NCI-H748 (cell line): ENCODE data around the gene CRTC3.
"Not testable (repeated sequence)": the region's sequence is repeated elsewhere in the genome, so short reads cannot be mapped to it uniquely, and the experiment has no call there.

Experiments used
- DNase-seq: peaks from one replicate; lab custom pipeline; 2025; ENCODE audit not compliant: unreplicated experiment; lab: John Stamatoyannopoulos, UW

CRTC3 gene

DNA sequence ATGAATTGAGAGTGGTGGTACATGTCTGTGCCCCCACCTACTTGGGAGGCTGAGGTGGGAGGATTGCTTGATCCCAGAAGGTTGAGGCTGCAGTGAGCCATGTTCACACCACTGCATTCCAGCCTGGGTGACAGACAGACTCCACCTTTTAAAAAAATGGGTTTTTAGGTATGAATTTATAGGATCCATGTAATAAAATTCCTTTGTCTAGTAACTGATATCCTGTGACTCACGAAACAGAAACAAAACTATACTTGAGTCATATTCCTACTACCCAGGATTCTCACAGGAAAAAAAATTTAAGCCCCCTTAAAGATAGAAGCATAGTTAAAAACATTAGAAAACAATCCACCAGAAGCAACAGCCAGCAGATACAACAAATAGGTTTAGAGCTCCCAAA is 10.0 kb upstream of the CRTC3 start:
- DNase-seq, result no peak

DNA sequence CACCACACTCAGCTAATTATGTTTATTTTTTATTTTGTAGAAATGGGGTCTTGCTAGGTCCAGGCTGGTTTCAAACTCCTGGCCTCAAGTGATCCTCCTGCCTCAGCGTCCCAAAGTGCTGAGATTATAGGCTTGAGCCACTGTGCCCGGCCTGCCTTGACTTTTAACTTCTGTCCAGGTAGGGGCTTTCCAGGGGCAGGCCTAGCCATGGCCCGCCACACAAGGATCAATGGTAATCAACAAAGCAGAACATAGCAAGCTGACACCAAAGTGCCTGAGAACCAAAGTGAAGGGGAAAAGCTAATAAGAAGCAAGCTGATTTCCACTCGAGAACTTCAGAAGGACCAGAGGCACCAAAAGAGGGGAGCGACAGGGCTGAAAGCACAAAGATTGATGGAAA is 9.4 kb upstream of the CRTC3 start:
- no peak for DNase-seq

DNA sequence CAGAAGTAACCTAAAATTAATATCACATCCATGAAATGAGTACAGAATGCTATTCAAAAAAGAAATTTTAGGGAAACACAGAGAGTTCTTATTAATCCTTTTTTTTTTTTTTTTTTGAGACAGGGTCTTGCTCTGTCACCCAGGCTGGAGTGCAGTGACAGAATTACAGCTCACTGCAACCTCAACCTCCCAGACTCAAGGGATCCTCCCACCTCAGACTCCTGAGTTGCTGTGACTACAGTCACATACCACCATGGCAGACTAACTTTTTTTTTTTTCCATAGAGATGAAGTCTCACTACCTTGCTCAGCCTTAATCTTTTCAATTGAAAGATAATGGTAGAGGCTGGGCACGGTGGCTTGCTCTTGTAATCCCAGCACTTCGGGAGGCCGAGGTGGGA is 6.3 kb upstream of the CRTC3 start:
- DNase-seq, result no peak

DNA sequence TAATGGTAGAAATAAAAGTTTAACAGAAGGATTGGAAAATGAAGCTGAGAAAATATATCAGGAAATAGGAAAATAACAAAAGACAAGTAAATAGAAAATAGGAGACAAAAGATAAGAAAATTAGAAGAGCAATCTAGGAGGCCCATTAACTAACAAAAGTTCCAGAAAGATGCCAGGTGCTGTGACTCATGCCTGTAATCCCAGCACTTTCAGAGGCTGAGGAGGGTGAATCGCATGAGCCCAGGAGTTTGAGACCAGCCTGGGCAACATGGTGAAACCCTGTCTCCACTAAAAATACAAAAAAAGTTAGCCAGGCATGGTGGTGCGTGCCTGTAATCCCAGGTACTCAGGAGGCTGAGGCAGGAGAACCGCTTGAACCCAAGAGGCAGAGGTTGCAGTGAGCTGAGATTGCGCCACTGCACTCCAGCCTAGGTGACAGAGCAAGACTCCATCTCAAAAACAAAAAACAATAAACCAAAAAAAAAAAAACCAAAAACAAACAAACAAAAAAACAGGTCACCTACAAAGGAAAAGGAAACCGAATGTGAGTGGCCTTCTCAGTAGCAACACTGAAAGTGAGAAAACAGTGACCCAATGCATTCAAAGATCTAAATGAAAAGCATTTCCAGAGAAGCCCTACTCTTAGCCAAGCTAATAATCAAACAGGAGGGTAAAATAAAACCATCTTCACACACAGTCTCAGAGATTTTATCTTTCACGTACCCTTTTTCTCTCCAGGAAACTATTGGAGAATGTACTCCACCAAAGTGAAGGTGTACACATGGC is 5.5 kb upstream of the CRTC3 start:
- DNase-seq, result not testable (repeated sequence)

DNA sequence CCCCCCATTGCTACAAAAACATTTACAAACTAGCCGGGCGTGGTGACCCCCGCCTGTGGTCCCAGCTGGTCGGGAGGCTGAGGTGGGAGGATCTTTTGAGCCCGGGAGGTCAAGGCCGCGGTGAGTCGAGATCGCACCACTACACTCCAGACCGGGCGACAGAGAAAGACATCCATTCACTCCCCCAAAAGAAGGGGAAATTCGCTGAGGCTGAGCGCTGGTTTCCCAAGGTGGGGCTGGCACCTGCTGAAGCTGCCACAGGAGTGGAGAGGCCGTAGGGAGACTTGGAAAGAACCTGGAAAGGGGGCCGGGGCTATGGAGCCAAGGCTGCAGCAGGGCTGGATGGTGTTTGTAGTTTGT is 732 bp upstream of the CRTC3 start:
- no peak for DNase-seq

DNA sequence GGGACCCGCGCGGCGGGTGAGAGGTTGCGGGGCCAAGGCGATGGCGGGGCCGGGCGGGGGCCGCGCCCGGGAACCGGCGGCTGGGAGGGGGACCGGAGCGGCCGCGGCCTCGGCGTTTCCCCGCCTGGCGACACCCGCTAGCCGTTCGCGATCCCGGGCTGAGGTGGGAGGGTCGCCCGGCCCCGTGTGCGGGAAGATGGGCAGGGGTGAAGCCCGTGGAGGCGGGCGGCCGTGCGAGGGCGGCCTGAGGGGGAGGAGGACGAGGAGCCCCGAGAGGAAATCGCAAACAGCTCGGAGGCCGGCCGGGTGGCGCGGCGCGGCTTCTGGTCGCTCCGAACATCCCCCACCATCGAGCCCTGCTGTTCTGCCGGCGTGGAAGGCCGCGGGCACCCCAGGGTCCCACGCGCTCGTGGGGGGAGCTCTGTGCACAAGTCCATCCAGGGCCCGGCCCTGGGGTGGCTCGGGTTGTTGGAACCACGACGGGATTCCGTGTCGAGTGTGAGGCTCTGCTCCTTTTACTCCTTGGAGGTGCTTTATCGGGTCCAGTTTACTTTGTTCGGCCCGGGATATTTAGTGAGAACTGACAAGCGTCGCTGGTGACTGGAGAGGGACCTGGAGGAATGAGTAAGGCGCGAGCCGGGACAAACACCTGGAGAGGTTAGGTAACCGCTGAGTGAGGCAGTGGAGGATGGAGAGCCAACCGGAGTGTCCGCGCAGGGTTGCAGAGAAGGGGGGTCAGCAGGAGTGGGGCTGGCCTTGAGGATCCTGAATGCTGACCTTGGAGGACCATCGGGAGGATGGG is 728 bp downstream of the CRTC3 start:
- peak; percentile 38 for DNase-seq

DNA sequence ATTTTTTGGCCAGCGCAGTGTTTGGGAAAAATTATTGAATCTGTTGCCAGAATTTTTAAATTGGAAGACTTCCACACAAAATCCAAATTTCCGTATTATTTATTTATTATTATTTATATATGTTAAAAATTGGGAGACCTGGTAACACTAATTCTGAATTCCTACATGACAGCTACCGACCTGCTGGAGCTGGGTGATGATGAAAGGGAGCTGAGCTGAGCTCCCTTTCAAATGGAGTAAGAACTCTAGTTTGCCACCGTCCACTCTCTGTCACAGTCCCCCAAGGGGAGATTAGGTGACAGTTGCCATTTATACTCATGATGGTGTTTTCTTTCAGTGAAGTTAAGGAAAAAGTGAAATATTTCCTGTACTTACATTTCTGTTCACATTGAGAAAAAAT is 1.4 kb downstream of the CRTC3 start:
- DNase-seq, result no peak

DNA sequence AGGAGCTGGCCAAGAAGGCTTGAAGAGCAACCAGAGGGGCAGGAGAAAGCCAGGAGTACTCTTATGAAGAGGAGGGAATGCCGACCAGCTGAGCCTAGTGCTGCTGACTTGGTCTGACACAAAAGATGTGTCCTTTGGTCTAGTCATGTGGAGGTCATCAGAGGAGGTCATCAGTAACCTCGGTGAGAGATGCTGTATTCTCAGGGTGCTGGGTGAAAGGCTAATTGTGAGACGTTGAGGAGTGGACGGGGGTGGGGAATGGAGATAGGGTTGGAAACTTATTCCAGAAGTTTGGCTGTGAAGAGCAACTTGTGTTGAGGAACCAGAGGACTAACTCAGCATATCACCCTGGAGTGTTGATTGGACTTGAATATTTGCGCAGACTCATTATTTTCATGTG is 5.5 kb downstream of the CRTC3 start:
- DNase-seq, result no peak

DNA sequence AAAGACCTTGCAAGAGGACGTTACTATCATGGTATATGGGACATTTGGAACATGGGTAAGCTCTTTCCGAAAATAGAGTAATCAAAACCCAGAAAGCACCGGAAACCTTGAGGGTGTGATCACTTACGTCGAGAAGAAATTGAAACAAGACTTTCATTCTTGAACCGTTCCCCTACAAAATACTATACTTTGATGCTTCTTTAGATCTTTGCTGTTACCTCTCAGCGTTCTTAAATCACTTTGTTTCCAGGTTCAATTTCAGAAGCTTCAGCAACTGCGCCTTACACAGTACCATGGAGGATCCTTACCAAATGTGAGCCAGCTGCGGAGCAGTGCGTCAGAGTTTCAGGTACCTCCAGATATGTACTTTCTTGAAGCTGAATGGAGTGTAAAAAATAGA is 10.1 kb downstream of the CRTC3 start:
- no peak for DNase-seq

DNA sequence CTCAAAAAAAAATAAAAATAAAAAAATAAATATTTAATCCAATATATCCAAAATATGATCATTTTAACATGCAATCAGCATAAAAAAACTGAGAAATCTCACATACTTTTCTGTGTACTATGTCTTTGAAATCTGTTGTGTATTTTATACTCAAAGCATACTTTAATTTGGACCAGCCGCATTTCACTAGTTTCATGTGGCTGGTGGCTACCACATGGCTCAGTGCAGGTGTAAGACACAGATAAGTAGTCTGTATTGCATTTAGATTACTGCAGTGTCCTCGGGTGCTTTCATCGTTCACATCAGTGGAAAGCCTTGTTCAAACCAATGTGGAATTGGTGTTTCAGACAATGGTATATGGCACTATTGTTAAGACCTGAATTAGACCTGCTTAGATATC is 11.0 kb downstream of the CRTC3 start:
- DNase-seq, result no peak

DNA sequence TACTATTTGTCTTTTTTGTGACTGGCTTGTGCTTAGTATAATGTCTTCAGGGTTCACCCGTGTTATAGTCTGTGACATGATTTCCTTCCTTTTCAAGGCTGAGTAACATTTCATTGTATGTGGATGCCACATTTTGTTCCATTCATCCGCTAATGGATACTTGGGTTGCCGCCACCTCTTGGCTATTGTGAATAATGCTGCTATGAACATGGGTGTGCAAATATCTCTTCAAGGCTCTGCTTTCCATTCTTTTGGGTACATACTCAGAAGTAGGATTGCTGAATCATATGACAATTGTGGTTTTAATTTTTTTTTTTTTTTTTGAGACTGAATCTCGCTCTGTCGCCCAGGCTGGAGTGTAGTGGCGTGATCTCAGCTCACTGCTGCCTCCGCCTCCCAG is 15.4 kb downstream of the CRTC3 start:
- DNase-seq, result no peak

DNA sequence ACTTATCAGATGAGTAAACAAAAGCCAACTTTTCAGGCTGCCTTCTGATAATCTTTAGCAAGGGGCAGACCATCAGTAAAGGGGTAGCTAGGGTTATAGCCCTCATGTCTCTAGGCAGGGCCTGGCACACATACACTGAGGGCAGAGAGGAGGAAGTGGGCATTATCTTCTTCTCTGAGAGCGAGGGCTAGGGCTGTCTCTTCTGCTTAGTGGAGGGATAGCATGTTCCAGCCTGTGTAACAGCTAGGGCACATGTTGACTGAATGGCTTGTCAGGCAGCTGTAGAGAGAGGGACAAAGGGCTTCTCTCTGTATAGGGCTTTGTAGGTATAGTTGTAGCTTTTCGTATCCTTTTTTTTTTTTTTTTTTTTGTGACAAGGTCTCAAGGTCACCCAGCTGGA is 17.8 kb downstream of the CRTC3 start:
- DNase-seq, result no peak

DNA sequence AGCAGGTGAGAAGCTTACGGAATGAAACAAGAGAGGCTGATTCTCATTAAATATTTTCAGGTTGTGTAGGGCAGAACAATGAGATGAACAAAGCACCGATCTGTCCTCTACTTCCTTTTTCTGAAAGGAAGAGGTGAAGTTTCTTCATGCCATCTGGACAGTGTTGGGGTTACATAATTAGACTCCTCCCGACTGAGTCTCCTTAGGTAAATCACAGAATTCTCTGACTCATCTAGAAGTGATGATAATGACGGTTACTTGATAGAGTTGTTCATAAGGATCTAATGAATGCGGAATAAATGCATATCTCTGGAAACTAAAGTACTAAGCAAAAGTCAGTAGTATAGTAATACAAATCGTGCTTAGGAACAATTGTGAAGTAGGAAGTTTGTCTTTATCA is 21.2 kb downstream of the CRTC3 start:
- DNase-seq, result no peak

DNA sequence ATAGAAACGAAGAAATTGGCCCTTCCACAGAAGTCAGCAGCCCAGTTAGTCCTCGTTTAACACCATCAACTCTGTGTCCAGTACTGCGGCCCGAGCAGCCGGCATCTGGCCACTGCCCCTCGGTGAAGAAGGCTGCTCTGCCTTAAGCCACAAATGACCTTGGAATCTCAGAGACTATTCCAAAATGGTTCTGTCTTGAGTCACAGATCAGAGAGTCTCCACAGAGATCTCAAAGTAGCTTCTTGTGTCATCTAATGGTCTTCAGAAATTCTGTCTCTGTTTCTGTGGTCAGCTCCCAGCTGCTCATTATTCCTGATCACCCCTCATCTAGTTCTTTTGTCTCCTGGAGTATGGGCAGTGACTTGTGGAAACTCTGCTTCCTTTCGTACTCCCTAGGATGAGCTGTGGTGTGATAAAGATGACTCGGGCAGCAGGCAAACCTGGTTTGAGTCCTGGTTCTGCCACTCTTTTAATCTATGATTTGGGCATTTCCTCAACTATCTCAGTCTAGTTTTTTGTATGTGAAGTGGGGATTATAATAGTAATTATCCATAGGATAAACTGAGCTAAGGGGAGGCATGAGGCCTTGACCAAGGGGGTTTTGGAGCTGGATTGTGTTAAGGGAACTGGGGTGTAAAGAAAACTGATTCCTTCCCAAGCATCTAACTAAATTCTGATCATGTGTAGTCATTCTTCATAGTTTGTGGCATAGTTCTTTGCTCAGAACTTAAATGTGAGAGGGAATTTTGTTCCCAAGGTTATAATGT is 22.6 kb downstream of the CRTC3 start:
- DNase-seq, result no peak

DNA sequence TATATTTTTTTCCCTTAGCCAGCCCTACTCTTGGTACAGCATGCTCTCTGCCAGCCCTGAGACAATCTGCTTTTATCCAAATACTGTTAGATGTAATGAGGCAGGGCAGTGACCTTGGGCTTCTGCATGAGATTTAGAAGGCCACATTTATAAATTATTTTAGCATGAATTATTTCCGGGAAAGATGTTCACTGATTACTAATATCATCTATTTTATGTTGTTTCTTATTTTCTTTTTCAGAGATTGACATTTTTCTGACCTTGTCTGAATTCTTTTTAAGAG is 23.1 kb downstream of the CRTC3 start:
- no peak for DNase-seq

DNA sequence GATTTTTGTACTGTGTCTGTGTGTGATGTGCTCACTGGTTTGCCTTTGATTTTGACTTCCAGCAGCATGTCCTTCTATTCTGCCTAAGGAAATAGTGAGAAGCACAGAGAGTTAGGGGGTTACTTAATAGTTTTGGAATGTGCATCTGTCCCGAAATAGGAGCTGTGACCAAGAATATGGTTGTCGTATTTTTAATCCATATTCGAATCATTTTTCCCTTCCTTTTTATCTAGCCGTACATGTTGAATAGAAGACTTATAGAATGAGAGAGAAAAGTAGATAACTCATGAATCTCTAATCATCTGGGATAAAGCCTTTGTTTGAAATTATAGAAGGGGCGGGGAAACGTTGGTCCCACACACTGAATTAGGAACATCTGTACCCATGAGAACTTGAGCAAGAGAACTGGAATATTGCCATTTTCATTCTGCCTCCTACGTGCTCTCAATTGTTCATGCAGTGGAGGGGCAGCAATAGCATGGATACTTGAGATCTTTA is 23.6 kb downstream of the CRTC3 start:
- no peak for DNase-seq

DNA sequence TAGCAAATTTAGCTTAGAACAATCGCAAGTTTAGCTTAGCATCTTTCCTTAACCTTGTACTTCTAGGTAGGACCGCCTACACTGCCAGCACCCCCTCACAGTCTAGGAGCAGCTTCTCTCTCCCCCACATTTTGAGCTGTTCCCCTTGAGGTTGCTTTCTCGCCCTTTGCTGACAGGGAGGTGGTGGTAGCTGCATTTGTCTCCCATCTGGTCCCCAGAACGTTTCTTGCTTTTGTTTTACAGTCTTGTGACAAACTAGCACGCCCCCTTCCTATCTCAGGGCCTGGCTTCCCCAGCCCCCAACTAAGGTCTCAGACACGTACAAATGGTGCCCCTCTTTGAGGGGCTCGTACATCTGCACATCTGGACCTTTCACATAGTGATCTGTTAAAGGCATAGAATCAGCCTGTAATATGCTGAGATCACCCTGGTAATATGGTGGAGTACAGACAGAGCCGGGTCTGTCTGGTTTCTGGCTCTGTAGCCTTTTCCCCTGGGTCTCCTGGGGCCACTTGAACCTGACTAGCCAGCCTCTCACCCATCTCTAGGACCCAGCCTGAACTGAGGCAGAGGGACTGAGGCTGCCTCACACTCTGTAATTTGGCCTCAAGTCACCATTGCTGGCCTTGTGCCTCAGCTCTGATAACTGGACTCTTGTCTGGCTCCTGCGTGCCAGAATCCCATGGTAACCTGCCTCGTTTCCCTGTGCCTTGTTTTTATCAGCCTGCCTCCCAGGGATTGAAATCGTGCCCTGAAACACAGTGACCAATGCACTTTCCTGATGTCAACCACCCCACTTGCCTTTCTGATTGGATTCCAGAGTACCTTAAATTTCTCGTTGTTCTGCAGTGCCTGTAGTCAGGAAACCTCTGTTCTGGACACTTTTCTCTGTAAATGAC is 27.7 kb downstream of the CRTC3 start:
- no peak for DNase-seq

DNA sequence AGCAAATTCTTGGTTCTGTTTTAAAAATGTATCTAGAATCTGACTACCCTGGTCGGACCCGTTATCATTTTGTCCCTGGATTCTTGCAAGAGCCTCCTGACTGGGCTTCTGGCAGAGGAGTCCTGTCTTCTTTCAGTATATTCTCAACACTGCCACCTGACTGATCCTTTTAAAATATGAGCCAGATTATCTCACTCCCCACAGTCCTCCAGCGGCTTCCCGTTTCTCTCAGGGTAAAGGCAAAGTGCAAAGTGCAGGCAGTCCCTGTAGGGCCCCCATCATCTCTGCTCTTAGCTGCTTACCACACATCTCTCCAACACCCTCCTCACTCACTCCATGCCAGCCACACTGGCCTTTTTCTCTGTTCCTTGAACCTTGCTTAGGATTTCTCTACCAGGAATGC is 28.4 kb downstream of the CRTC3 start:
- DNase-seq, result no peak

DNA sequence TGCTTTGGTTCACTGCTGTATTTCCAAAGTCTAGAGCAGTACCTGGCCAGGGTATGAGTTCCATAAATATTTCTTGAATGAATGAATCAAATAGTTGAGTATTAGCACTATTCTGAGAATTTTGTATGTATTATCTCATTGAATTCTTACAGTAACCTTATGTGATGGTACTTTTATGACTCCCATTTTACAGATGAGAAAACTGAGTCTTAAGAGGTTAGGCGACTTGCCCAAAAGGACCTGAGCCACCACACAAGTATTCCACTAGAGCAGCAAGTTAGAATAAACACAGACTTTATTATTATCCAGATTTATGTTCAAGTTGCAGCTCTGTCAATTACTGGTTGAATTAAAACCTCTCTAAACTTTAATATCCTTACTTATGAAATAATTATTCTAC is 29.4 kb downstream of the CRTC3 start:
- DNase-seq, result no peak

DNA sequence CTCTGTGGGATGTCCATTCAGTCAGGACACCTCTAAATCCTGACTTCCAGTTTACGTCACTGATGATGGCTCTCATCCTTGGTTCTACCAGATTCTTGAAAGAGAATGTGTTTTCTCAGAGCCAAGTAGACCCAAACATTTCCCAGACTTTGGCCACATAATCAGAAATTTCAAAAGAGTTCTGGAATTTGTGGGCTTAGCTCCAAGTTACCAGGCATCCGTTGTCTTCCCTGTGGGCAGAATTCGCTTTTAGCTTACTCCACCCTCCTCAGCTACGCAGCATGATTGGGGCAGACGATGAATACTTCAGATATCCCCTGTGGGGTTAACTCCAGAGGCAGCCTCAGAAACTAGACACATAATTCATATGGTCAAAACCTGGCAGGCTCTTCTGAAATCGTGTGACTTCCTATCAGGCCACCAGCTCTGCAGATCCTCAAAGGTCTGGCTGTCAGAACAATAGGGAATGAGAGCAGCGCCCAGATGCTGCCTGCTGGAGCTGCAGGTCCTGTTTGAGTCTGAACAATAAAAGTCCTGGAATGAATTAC is 30.6 kb downstream of the CRTC3 start:
- DNase-seq, result no peak
